GM06990 (cell line): Measurements from ENCODE around the gene NRBP1.
"Not testable (repeated sequence)": the region's sequence is repeated elsewhere in the genome, so short reads cannot be mapped to it uniquely, and the experiment has no call there.

Experiments used
- DNase-seq: peaks from one replicate; pipeline ENCODE4 v3.0.0-alpha.2; 2011; ENCODE audit not compliant: insufficient read length; ENCODE audit errors: extremely low read depth
- H3K27me3 ChIP-seq: replicated peaks from 2 replicates; pipeline ENCODE4 v1.6.0; 2011; ENCODE audit warnings: low read length; ENCODE audit not compliant: control insufficient read depth, insufficient read depth
- H3K36me3 ChIP-seq: 2 replicates; pipeline ENCODE4 v1.5.1; 2011; ENCODE audit warnings: low read length; ENCODE audit not compliant: control insufficient read depth, insufficient read depth
- H3K4me3 ChIP-seq: replicated peaks from 2 replicates; pipeline ENCODE4 v1.5.1; 2011; ENCODE audit warnings: low read depth, mild to moderate bottlenecking, control low read depth, low read length
- TF ChIP-seq, protein P1 (sequence below): IDR thresholded peaks from 2 replicates; pipeline ENCODE4 v1.5.1; 2011; ENCODE audit warnings: low read length, control low read depth, mild to moderate bottlenecking, inconsistent platforms; ENCODE audit not compliant: insufficient read depth, poor library complexity, severe bottlenecking

Gene NRBP1

DNA sequence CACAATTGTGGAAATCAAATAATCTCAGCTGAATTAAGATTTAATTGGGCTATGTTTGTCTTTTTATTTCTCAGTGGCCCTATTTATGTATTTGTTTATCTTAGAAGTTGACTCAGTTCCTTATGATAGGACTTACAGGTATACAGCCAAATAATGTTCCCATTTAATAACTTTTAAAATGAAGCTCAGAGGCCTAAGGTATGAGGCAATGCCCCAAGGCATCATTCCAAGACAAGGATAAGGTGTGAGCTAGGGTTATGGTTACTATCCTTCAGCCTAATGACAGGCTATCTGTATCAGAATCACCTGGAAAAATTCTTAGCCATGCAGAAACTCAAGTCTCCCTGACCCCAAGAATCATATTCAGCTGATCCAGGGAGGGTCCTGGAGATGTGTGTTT lies 7.4 kb upstream of the NRBP1 start:
- TF ChIP-seq, protein P1, sequence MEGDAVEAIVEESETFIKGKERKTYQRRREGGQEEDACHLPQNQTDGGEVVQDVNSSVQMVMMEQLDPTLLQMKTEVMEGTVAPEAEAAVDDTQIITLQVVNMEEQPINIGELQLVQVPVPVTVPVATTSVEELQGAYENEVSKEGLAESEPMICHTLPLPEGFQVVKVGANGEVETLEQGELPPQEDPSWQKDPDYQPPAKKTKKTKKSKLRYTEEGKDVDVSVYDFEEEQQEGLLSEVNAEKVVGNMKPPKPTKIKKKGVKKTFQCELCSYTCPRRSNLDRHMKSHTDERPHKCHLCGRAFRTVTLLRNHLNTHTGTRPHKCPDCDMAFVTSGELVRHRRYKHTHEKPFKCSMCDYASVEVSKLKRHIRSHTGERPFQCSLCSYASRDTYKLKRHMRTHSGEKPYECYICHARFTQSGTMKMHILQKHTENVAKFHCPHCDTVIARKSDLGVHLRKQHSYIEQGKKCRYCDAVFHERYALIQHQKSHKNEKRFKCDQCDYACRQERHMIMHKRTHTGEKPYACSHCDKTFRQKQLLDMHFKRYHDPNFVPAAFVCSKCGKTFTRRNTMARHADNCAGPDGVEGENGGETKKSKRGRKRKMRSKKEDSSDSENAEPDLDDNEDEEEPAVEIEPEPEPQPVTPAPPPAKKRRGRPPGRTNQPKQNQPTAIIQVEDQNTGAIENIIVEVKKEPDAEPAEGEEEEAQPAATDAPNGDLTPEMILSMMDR = no peak
- H3K36me3 ChIP-seq = no peaks in the 10 kb centered on the region
- no peak overlapping the region for H3K4me3 ChIP-seq
- no peak for DNase-seq
- no peaks in the 10 kb centered on the region for H3K27me3 ChIP-seq

DNA sequence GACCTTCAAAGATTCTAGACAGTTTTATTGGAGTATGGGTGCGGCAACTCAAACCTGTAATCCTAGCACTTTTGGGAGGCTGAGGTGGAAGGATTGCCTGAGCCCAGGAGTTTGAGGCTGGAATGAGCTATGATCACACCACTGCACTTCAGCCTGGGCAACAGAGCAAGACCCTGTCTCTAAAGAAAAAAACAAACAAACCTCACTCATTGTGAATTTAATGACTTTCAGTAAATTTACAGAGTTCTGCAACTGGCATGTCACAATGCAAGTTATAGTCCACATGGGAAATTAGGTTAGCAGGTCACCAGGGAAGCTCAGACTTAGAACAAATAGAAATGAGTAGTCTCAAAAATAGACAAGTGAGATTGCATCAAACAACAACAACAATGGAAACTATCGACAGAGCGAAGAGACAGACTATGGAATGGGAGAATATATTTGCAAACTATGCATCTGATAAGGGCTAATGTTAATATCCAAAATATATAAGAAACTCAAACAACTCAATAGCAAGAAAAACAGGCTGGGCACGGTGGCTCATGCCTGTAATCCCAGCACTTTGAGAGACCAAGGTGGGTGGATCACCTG lies 6.7 kb upstream of the NRBP1 start:
- H3K36me3 ChIP-seq = no peaks in the 10 kb centered on the region
- H3K27me3 ChIP-seq = no peaks in the 10 kb centered on the region
- no peak for DNase-seq
- TF ChIP-seq, protein P1 = no peak
- H3K4me3 ChIP-seq = no peak overlapping the region

DNA sequence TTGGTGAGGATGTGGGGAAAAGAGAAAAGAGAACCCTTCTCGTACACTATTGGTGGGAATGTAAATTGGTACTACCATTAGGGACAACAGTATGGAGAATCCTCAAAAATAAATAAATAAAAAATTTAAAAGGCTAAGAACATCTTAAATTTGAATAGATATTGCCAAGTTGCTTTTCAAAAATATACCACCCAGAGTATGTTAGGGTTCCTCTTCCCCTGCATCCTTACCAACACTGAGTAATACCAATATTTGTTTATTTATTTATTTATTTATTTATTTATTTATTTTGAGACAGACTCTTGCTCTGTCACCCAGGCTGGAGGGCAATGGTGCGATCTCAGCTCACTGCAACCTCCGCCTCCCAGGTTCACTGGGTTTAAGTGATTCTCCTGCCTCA lies 5.5 kb upstream of the NRBP1 start:
- Histone ChIP-seq H3K27me3 (no peaks in the 10 kb centered on the region), H3K4me3 (no peak overlapping the region), H3K36me3 (no peaks in the 10 kb centered on the region)
- no peak for DNase-seq
- TF ChIP-seq, protein P1 = no peak

DNA sequence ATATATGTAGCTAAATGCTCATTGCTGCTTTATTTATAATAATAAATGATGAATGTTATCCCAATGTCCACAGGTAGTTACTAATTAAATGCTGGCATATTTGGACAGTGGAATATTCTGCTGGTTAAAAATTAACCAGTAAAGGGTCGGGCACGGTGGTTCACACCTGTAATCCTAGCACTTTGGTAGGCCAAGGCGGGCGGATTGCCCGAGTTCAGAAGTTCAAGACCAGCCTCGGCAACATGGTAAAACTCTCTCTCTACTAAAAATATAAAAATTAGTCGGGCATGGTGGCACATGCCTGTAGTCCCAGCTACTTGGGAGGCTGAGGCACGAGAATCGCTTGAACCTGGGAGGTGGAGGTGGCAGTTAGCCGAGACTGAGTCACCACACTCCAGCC lies 3.4 kb upstream of the NRBP1 start:
- not testable (repeated sequence) for H3K4me3 ChIP-seq, H3K36me3 ChIP-seq, DNase-seq, H3K27me3 ChIP-seq

DNA sequence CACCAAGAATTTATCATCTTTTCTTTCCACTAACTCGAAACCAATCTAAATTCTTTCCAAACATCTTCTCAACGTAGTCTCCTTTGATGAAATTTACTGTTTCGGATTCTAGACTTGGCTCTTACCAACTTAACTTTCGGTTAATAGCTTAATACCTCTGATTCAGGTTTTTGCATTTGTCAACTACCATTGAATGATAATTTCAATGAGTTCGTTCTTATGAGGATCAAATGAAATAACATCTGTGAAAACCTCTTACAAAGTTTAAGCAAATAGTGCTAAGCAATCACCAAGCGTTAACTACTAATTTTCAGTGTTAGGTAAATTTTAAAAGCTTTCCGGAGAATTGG lies 593 bp upstream of the NRBP1 start:
- TF ChIP-seq, protein P1 = no peak
- Histone ChIP-seq H3K36me3 (no peaks in the 10 kb centered on the region), H3K27me3 (no peaks in the 10 kb centered on the region), H3K4me3 (peak overlapping the region; percentile 92)
- DNase-seq = no peak

DNA sequence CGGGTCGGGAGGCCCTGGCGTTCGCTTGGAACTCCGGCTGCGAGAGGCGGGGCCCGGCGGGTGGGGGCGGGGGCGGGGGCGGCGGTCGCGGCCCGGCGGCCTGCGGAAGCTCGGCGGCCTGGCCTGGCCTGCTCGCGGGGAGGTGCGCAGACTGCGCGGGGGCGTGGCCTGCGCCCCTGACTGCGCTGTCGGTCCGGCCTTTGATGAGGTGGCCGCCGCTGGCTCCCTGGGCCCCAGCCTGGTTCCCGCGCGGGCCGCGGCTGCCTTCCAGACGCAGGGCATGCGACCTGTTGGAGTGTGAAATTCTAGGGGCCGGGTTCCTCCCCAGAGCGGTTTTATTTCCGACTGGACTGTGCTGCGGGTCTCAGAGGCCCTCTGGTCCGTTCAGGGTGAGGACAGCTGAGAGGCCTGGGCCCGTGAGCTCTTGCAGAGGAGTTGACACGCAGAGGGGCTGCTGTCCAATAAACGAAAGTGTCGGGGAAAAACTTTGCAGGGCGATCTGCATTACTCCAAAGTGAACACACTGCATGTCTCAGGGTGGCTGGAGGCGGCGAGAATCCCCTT lies 629 bp downstream of the NRBP1 start:
- Histone ChIP-seq H3K36me3 (peaks cover 6% of the 10 kb centered on the region), H3K27me3 (no peaks in the 10 kb centered on the region), H3K4me3 (peak overlapping the region; percentile 92)
- peak; percentile 92 for DNase-seq
- TF ChIP-seq, protein P1 = no peak
